Lung microvascular endothelial cell (primary cell): ENCODE results near the gene NIBAN1. TPM values are rescaled to one million over a fixed set of nuclear protein-coding genes. Genes with fewer than 3 reads are reported as not detected.
"Not testable (repeated sequence)": the region's sequence is repeated elsewhere in the genome, so short reads cannot be mapped to it uniquely, and the experiment has no call there.

ENCODE experiments used
- DNase-seq, 2 donors: peaks; one replicate each; pipeline versions ENCODE4 v3.0.0 to v3.0.0-alpha.2; 2010; ENCODE audit warnings: low read depth in 2 of 2
- total RNA-seq: library from RNA; depleted of rRNA; stranded (reverse); fragments of >200 nt; gene quantifications from 2 replicates; pipeline ENCODE4 v1.2.1, GENCODE V29; 2014

Gene NIBAN1
- 0.60 and 1.7 TPM in 2 replicates for total RNA-seq

- DNase-seq, result peak; percentile 20 to 64
Measured at GRCh38 chr1:184974056-184974836, at the start of gene NIBAN1. Gene NIBAN1, minus strand, starts transcription at chr1:184974508. Its CDS starts 152 bp downstream, at chr1:184974356.

GRCh38 chr1:185017966-185018365 is 43.7 kb upstream of the NIBAN1 start:
- DNase-seq, result no peak

- DNase-seq, result peak in 1 of 2 donors; percentile 81
Measured at GRCh38 chr1:185017338-185017737, 43.0 kb upstream of the NIBAN1 start.

GRCh38 chr1:185016880-185017279 is 42.6 kb upstream of the NIBAN1 start:
- no peak for DNase-seq

- DNase-seq, result no peak
Measured at GRCh38 chr1:185015631-185016030, 41.3 kb upstream of the NIBAN1 start.

GRCh38 chr1:185014941-185015340 is 40.6 kb upstream of the NIBAN1 start:
- no peak for DNase-seq

- DNase-seq, result no peak
Measured at GRCh38 chr1:185010361-185010760, 36.1 kb upstream of the NIBAN1 start.

- no peak for DNase-seq
Measured at GRCh38 chr1:185008838-185009237, 34.5 kb upstream of the NIBAN1 start.

- DNase-seq, result not testable (repeated sequence)
Measured at GRCh38 chr1:185001312-185001880, 27.1 kb upstream of the NIBAN1 start.

GRCh38 chr1:184999974-185000373 is 25.7 kb upstream of the NIBAN1 start:
- DNase-seq, result not testable (repeated sequence)

- no peak for DNase-seq
Measured at GRCh38 chr1:184994301-184994700, 20.0 kb upstream of the NIBAN1 start.

GRCh38 chr1:184992271-184992670 is 18.0 kb upstream of the NIBAN1 start:
- DNase-seq, result no peak

GRCh38 chr1:184990204-184990603 is 15.9 kb upstream of the NIBAN1 start:
- no peak for DNase-seq

GRCh38 chr1:184988506-184988905 is 14.2 kb upstream of the NIBAN1 start:
- no peak for DNase-seq

GRCh38 chr1:184987696-184988095 is 13.4 kb upstream of the NIBAN1 start:
- DNase-seq, result no peak

- DNase-seq, result peak; percentile 17 to 57
Measured at GRCh38 chr1:184986250-184986649, 11.9 kb upstream of the NIBAN1 start.

GRCh38 chr1:184982002-184982954 is 8.0 kb upstream of the NIBAN1 start:
- DNase-seq, result peak; percentile 73 to 76

GRCh38 chr1:184980726-184981125 is 6.4 kb upstream of the NIBAN1 start:
- DNase-seq, result no peak

GRCh38 chr1:184975208-184975870 is 1.0 kb upstream of the NIBAN1 start:
- no peak for DNase-seq

GRCh38 chr1:184974837-184975115 is 468 bp upstream of the NIBAN1 start:
- no peak for DNase-seq

GRCh38 chr1:184973272-184974055 is 844 bp downstream of the NIBAN1 start:
- DNase-seq, result peak; percentile 44 to 73
